K562 (cell line): ENCODE results near the gene SNPH. TPM values are rescaled to one million over a fixed set of nuclear protein-coding genes. Genes with fewer than 3 reads are reported as not detected.
A peak's percentile ranks its signal among the peaks of the same experiment; 100 is the strongest.

Experiments used
- ATAC-seq: fragments of 200-7000 bp; cut with Tn5 transposase; 3 replicates; pipeline ENCODE4 v1.9.1; 2020; ENCODE audit warnings: moderate library complexity
- BruUV-seq: library from RNA; stranded (reverse); fragments of 400-500 nt; replicated peaks from 2 replicates; lab custom pipeline; 2021; lab: Mats Ljungman, UMichigan
- CTCF ChIA-PET: fragments of 300-600 bp; formaldehyde crosslinking; extraction: SDS; loops from one replicate; lab custom pipeline; 2021; ENCODE audit warnings: low intra/inter-chr PET ratio; lab: Yijun Ruan, JAX
- POLR2A ChIA-PET: fragments of 300-600, 350-650 bp; sonication (Branson Sonifier 250); formaldehyde crosslinking; extraction: SDS; loops from one replicate; lab custom pipeline; 2021; ENCODE audit warnings: antibody characterized with exemption, inconsistent platforms; lab: Yijun Ruan, JAX
- DNase-seq, 4 experiments: peaks; one replicate each; pipeline versions ENCODE4 v3.0.0 to v3.0.0-alpha.2; 2011 to 2018; ENCODE audit warnings: low spot score in 3 of 4, mixed read lengths in 3 of 4; ENCODE audit errors: extremely low read depth in 1 of 4
- FAIRE-seq: peaks from 2 replicates; lab custom pipeline; 2011; peaks lifted over from hg19 to GRCh38; lab: Jason Lieb, UNC
- H2AFZ ChIP-seq: 2 replicates; pipeline ENCODE4 v1.6.0; 2011; ENCODE audit warnings: low read depth, low read length, control low read depth, inconsistent platforms
- H3K27ac ChIP-seq: fragments of 200-600 bp; 3 replicates; pipeline ENCODE4 v1.8.0; 2011; ENCODE audit warnings: low read depth, mild to moderate bottlenecking, control low read depth, inconsistent platforms, low read length, moderate library complexity, mixed read lengths; ENCODE audit errors: extremely low read depth
- H3K27me3 ChIP-seq, 2 experiments: fragments of 300-600 bp in 1 of 2; 2 replicates in 1 of 2; 3 replicates in 1 of 2; pipeline versions ENCODE4 v1.6.0 to v1.8.0; 2011; ENCODE audit warnings: inconsistent platforms in 2 of 2, low read length in 2 of 2, mild to moderate bottlenecking in 1 of 2, mixed read lengths in 1 of 2, moderate library complexity in 1 of 2; ENCODE audit not compliant: control insufficient read depth in 2 of 2, insufficient read depth in 2 of 2
- H3K36me3 ChIP-seq: fragments of 300-600 bp; 3 replicates; pipeline ENCODE4 v1.8.0; 2011; ENCODE audit warnings: mild to moderate bottlenecking, low read length, inconsistent platforms; ENCODE audit not compliant: control insufficient read depth, insufficient read depth
- H3K4me1 ChIP-seq, 2 experiments: fragments of 200-600 bp in 1 of 2; replicated peaks in 1 of 2; 2 replicates in 1 of 2; 3 replicates in 1 of 2; pipeline versions ENCODE4 v1.5.1 to v1.8.0; 2011; ENCODE audit warnings: inconsistent platforms in 2 of 2, low read length in 2 of 2, mild to moderate bottlenecking in 1 of 2, mixed read lengths in 1 of 2, moderate library complexity in 1 of 2; ENCODE audit not compliant: control insufficient read depth in 2 of 2, insufficient read depth in 2 of 2
- H3K4me2 ChIP-seq: 2 replicates; pipeline ENCODE4 v1.6.1; 2011; ENCODE audit warnings: low read length, control low read depth, inconsistent platforms, mixed read lengths; ENCODE audit not compliant: insufficient read depth
- H3K4me3 ChIP-seq: fragments of 200-600 bp; sonication (generic), shearing (Covaris generic); 2 replicates; pipeline ENCODE4 v1.5.1; 2016; ENCODE audit warnings: control low read depth, inconsistent platforms
- H3K79me2 ChIP-seq: fragments of 200-600 bp; 3 replicates; pipeline ENCODE4 v1.8.0; 2011; ENCODE audit warnings: low read length, inconsistent platforms; ENCODE audit not compliant: control insufficient read depth, insufficient read depth
- H3K9ac ChIP-seq, 2 experiments: 2 replicates each; pipeline versions ENCODE4 v1.6.0 to v1.6.1; 2011; ENCODE audit warnings: low read depth in 2 of 2, low read length in 2 of 2, control low read depth in 1 of 2, inconsistent platforms in 1 of 2, mild to moderate bottlenecking in 1 of 2, mixed read lengths in 1 of 2; ENCODE audit not compliant: insufficient read depth in 1 of 2
- H3K9me1 ChIP-seq: one replicate; pipeline ENCODE4 v1.6.0; 2011; ENCODE audit warnings: inconsistent platforms, mild to moderate bottlenecking, low read length, moderate library complexity; ENCODE audit not compliant: control insufficient read depth, insufficient read depth
- H3K9me3 ChIP-seq: replicated peaks from 2 replicates; pipeline ENCODE4 v1.5.1; 2011; ENCODE audit warnings: low read depth, low read length, inconsistent platforms; ENCODE audit not compliant: control insufficient read depth, insufficient read depth
- H4K20me1 ChIP-seq: replicated peaks from 2 replicates; pipeline ENCODE4 v1.6.1; 2011; ENCODE audit warnings: low read length, inconsistent platforms, mixed read lengths; ENCODE audit not compliant: control insufficient read depth, insufficient read depth
- ATF7 ChIP-seq: fragments of 450-650 bp; IDR thresholded peaks from 2 replicates; pipeline ENCODE4 v1.7.1; 2014; ENCODE audit warnings: mild to moderate bottlenecking, moderate library complexity
- CHCHD3 ChIP-seq: fragments of 250-450 bp; sonication (Bioruptor Pico); IDR thresholded peaks from 2 replicates; pipeline ENCODE4 v2.1.2; 2022; ENCODE audit warnings: mild to moderate bottlenecking
- KDM2B ChIP-seq: fragments of 250-450 bp; sonication (Bioruptor Pico); IDR thresholded peaks from 2 replicates; pipeline ENCODE4 v1.8.0; 2021; ENCODE audit warnings: mild to moderate bottlenecking, moderate library complexity
- MYBL2 ChIP-seq, 2 experiments: fragments of 450-650 bp in 1 of 2; sonication (generic) in 1 of 2; formaldehyde crosslinking in 1 of 2; IDR thresholded peaks; 2 replicates each; pipeline versions ENCODE4 v1.6.1 to v1.8.1; 2017 to 2022; ENCODE audit warnings: borderline replicate concordance in 1 of 2, inconsistent platforms in 1 of 2, low read depth in 1 of 2, mild to moderate bottlenecking in 1 of 2, missing genetic modification reagents in 1 of 2, moderate library complexity in 1 of 2
- NONO ChIP-seq, 2 experiments: fragments of 200-400 bp in 1 of 2; fragments of 450-650 bp in 1 of 2; formaldehyde crosslinking in 1 of 2; IDR thresholded peaks; 2 replicates each; pipeline ENCODE4 v1.6.1; 2017; ENCODE audit warnings: low read depth in 2 of 2, mild to moderate bottlenecking in 2 of 2, moderate library complexity in 2 of 2, low read length in 1 of 2
- SMAD1 ChIP-seq: fragments of 150-350 bp; IDR thresholded peaks from 2 replicates; pipeline ENCODE4 v1.6.1; 2014; ENCODE audit warnings: low read length, low read depth; ENCODE audit not compliant: partially characterized antibody
- SMAD2 ChIP-seq: fragments of 150-350 bp; IDR thresholded peaks from 2 replicates; pipeline ENCODE4 v1.6.1; 2014; ENCODE audit warnings: low read depth, mild to moderate bottlenecking, low read length
- WHSC1 ChIP-seq: IDR thresholded peaks from one replicate; pipeline ENCODE4 v1.6.1; 2012; ENCODE audit warnings: low read length, control low read depth, inconsistent platforms
- ZNF354B ChIP-seq: fragments of 250-450 bp; sonication (Bioruptor Pico); IDR thresholded peaks from 2 replicates; pipeline ENCODE4 v1.4.0; 2020
- ZNF696 ChIP-seq: fragments of 250-450 bp; sonication (Bioruptor Pico); conservative IDR thresholded peaks from 2 replicates; pipeline ENCODE4 v1.4.0; 2020; ENCODE audit warnings: mild to moderate bottlenecking, moderate library complexity
- ZNF766 ChIP-seq: fragments of 200-800 bp; sonication (Bioruptor generic); conservative IDR thresholded peaks from 2 replicates; pipeline ENCODE4 v1.6.1; 2016; ENCODE audit warnings: missing genetic modification characterization, missing compliant biosample characterization
- WGBS: fragments of 100-300 bp; shearing (Covaris generic); methylation state at CpG from one replicate; pipeline ENCODE4 v1.1.6; 2016; ENCODE audit warnings: low coverage, mixed read lengths; ENCODE audit not compliant: insufficient coverage; ENCODE audit errors: missing lambda C conversion rate; 5-methylcytosine and 5-hydroxymethylcytosine counted together
- in situ Hi-C: fragments of 300-500 bp; cut with MboI; formaldehyde crosslinking; loops from 4 replicates; pipeline ENCODE4 v1.15.0; 2018; ENCODE audit warnings: inconsistent platforms, mixed read lengths
- intact Hi-C: fragments of 100-400 bp; cut with micrococcal nuclease; formaldehyde crosslinking; loops from 2 replicates; pipeline ENCODE4 v1.14.2; 2022
- polyA plus RNA-seq, 8 experiments: library from polyadenylated mRNA; depleted of rRNA in 4 of 8; stranded (reverse) in 5 of 8; unstranded in 3 of 8; fragments of >200 nt; fragmentation: Nextera tagmentation in 2 of 8; fragmentation: Illumina TruSeq in 1 of 8; extraction: Ambion mirVana in 2 of 8; extraction: Trizol in 1 of 8; gene quantifications; 2 replicates each; pipeline versions ENCODE4 v1.2.1 to v1.2.3, GENCODE V29; 2011 to 2014; ENCODE audit warnings: inconsistent platforms in 1 of 8, missing spikeins in 1 of 8
- total RNA-seq, 7 experiments: library from RNA; depleted of rRNA in 6 of 7; stranded (reverse); fragments of >200 nt in 6 of 7; fragmentation: Illumina TruSeq in 2 of 7; extraction: Trizol in 2 of 7; gene quantifications; 2 replicates each; pipeline versions ENCODE4 v1.2.1 to v1.2.3, GENCODE V29; 2011 to 2021; ENCODE audit warnings: low replicate concordance in 1 of 7
- TF ChIP-seq, protein P1 (sequence below), 2 experiments: fragments of 450-650 bp in 1 of 2; sonication (generic) in 1 of 2; formaldehyde crosslinking in 1 of 2; IDR thresholded peaks in 1 of 2; conservative IDR thresholded peaks in 1 of 2; 2 replicates each; pipeline versions ENCODE4 v1.6.1 to v1.8.1; 2016 to 2023; ENCODE audit warnings: mild to moderate bottlenecking in 2 of 2, moderate library complexity in 2 of 2, inconsistent platforms in 1 of 2, missing genetic modification reagents in 1 of 2
- TF ChIP-seq, protein P2 (sequence below): fragments of 450-650 bp; IDR thresholded peaks from 2 replicates; pipeline ENCODE4 v1.6.1; 2018; ENCODE audit warnings: mild to moderate bottlenecking, low read depth; ENCODE audit not compliant: partially characterized antibody
- TF ChIP-seq, protein P3 (sequence below): fragments of 250-450 bp; sonication (Bioruptor Pico); IDR thresholded peaks from 2 replicates; pipeline ENCODE4 v1.5.0; 2020; ENCODE audit warnings: mild to moderate bottlenecking
- TF ChIP-seq, protein P4 (sequence below): fragments of 250-450 bp; sonication (Bioruptor Pico); IDR thresholded peaks from 2 replicates; pipeline ENCODE4 v1.4.0; 2020

Gene SNPH
- total and polyA plus RNA-seq, 9 of the 15 experiments (the other 6 are each of a cell fraction or from before 2014, with no cell fraction given) = 0.03 to 4.2 (median 1.4) TPM

DNA sequence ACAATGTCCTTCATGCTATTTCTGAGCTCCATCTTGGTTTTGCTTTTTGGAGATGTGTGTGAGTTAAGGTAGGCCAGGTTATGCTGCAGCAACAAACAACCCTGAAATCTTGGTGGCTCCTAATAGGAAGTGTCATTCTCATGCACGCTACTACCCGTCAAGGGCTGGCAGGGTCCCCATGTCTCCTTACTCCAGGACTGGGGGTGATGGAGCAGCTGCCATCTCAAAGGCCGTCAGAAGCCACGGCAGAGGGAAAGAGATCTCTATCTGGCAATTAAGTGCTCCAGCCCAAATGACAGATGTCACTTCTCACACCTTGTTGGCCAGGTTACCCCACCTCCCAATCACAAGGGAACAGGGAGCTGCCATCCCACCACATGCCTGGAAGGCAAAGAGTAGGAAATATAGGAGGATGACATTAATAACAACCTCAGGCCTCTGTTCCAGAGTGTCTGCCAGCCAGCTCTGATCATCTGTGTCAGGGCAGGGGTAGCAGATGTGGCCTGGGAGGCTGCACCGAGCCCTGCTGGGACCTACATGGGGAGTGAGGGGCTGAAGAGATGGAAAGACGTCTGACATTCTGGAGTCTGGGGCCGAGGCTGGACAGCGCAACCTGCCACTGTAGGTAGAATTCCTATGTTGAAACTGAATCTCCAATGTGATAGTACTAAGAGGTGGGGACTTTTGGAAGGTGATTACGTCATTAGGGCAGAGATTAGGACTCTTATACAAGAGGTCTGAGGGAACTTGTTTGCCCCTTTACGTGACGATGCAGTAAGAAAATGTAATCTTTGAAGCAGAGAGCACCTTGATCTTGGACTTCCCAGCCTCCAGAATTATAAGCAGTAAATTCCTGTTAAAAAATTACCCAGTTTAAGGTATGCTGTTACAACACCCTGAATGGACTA, 67.6 kb downstream of the SNPH start:
- CTCF ChIA-PET = no interaction called here
- Histone ChIP-seq H2AFZ (no peak overlapping the region), H3K4me2 (no peak overlapping the region), H3K4me3 (no peak overlapping the region), H3K36me3 (peaks cover 9% of the 10 kb centered on the region; the same call in 2 of the 3 replicates), H3K27me3 (no peaks in the 10 kb centered on the region), H3K9ac (no peak overlapping the region), H3K4me1 (peaks cover 8 to 9% of the 10 kb centered on the region in 2 experiments; a peak in 4 of 5 replicates), H3K79me2 (peaks cover 11% of the 10 kb centered on the region; the same call in 2 of the 3 replicates), H3K9me3 (no peaks in the 10 kb centered on the region), H3K9me1 (no peaks in the 10 kb centered on the region), H3K27ac (no peak overlapping the region), H4K20me1 (peaks cover 5% of the 10 kb centered on the region)
- no peak for FAIRE-seq
- POLR2A ChIA-PET = interaction anchor here (0.7 to 0.9 kb wide), 2 partner anchors 57 to 492 kb away, joined by 3 to 4 read pairs; no protein-coding TSS in a partner anchor
- in situ Hi-C loops = no loop called here
- ATAC-seq = no peak; the same call in 2 of the 3 replicates
- WGBS = 64% methylated on average over 7 of the region's 11 CpGs
- BruUV-seq = no TSS peak
- no peak for DNase-seq
- intact Hi-C loops = no loop called here
- no peak for TF ChIP-seq WHSC1
- TF ChIP-seq SMAD1 = no peak
- TF ChIP-seq CHCHD3 (CRISPR knock-in tag) = no peak
- no peak for TF ChIP-seq SMAD2
- TF ChIP-seq, protein P1, sequence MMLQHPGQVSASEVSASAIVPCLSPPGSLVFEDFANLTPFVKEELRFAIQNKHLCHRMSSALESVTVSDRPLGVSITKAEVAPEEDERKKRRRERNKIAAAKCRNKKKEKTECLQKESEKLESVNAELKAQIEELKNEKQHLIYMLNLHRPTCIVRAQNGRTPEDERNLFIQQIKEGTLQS (IDR thresholded peaks at IDR 0.05) = peak; percentile 43
- TF ChIP-seq, protein P1 (CRISPR knock-in tag; conservative IDR thresholded peaks at IDR 0.05) = no peak
- TF ChIP-seq, protein P2, sequence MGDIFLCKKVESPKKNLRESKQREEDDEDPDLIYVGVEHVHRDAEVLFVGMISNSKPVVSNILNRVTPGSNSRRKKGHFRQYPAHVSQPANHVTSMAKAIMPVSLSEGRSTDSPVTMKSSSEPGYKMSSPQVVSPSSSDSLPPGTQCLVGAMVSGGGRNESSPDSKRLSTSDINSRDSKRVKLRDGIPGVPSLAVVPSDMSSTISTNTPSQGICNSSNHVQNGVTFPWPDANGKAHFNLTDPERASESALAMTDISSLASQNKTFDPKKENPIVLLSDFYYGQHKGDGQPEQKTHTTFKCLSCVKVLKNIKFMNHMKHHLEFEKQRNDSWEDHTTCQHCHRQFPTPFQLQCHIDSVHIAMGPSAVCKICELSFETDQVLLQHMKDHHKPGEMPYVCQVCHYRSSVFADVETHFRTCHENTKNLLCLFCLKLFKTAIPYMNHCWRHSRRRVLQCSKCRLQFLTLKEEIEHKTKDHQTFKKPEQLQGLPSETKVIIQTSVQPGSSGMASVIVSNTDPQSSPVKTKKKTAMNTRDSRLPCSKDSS = no peak
- TF ChIP-seq ZNF696 (CRISPR knock-in tag) = no peak
- no peak for TF ChIP-seq ZNF766 (CRISPR knock-in tag)
- TF ChIP-seq ATF7 = peak; percentile 49; the same call in 1 of the 2 replicates
- TF ChIP-seq NONO (IDR thresholded peaks at IDR 0.05; ENCODE audit: low read depth in 2 of 2, low read length in 1 of 2) = no peak
- TF ChIP-seq, protein P3, sequence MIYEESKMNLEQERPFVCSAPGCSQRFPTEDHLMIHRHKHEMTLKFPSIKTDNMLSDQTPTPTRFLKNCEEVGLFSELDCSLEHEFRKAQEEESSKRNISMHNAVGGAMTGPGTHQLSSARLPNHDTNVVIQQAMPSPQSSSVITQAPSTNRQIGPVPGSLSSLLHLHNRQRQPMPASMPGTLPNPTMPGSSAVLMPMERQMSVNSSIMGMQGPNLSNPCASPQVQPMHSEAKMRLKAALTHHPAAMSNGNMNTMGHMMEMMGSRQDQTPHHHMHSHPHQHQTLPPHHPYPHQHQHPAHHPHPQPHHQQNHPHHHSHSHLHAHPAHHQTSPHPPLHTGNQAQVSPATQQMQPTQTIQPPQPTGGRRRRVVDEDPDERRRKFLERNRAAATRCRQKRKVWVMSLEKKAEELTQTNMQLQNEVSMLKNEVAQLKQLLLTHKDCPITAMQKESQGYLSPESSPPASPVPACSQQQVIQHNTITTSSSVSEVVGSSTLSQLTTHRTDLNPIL (CRISPR knock-in tag) = no peak
- TF ChIP-seq, protein P4, sequence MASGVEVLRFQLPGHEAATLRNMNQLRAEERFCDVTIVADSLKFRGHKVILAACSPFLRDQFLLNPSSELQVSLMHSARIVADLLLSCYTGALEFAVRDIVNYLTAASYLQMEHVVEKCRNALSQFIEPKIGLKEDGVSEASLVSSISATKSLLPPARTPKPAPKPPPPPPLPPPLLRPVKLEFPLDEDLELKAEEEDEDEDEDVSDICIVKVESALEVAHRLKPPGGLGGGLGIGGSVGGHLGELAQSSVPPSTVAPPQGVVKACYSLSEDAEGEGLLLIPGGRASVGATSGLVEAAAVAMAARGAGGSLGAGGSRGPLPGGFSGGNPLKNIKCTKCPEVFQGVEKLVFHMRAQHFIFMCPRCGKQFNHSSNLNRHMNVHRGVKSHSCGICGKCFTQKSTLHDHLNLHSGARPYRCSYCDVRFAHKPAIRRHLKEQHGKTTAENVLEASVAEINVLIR = no peak
- TF ChIP-seq KDM2B (CRISPR knock-in tag) = no peak
- no peak for TF ChIP-seq ZNF354B (CRISPR knock-in tag)
- TF ChIP-seq MYBL2 (IDR thresholded peaks at IDR 0.05; ENCODE audit: low read depth) = no peak
- TF ChIP-seq MYBL2 (CRISPR knock-in tag; IDR thresholded peaks at IDR 0.05; ENCODE audit: borderline replicate concordance) = no peak
